Measurements from ENCODE around the gene CREB3L4.

DNA sequence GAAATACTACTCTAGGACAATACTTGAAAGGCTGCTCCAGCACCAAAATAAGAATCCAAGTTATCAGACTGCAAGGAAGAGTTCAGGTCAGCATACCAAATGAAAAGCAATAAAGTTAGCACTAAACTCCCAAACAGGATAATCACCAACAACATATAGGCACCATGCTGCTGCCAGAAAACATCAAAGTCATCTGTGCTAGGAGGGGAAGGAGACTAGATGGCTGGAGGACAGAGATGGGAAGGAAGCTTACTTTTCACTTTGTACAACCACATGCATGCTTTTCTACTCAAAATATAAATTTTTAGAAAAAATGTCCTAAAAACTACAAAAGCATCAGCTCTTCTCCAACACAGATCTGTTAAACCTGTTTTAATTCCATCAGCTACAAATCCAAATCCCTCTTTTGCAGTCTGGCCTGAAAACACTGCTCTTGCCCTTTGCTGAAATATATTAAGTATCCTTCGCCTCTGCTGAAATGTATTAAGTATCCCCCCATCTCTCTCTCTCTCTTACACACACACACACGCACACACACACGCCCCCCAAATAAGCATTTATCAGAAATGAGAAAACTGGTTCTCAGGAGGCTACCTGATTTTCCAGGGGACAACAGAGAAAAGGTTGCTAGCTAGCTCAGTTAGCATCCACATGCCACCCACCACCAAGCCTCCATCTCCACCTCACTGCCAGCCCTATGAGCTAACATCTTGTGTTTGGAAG, 46.5 kb upstream of the CREB3L4 start:
- TF ChIP-seq, protein P1, sequence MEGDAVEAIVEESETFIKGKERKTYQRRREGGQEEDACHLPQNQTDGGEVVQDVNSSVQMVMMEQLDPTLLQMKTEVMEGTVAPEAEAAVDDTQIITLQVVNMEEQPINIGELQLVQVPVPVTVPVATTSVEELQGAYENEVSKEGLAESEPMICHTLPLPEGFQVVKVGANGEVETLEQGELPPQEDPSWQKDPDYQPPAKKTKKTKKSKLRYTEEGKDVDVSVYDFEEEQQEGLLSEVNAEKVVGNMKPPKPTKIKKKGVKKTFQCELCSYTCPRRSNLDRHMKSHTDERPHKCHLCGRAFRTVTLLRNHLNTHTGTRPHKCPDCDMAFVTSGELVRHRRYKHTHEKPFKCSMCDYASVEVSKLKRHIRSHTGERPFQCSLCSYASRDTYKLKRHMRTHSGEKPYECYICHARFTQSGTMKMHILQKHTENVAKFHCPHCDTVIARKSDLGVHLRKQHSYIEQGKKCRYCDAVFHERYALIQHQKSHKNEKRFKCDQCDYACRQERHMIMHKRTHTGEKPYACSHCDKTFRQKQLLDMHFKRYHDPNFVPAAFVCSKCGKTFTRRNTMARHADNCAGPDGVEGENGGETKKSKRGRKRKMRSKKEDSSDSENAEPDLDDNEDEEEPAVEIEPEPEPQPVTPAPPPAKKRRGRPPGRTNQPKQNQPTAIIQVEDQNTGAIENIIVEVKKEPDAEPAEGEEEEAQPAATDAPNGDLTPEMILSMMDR (IDR thresholded peaks at IDR 0.05), result no peak
- no peak for TF ChIP-seq POLR2A (IDR thresholded peaks at IDR 0.05)
